IMR-90 (cell line): ENCODE data around the gene SPAST. TPM values are rescaled to one million over a fixed set of nuclear protein-coding genes. Genes with fewer than 3 reads are reported as not detected.
A peak's percentile ranks its signal among the peaks of the same experiment; 100 is the strongest.

Experiments used
- ATAC-seq: fragments of 200-7000 bp; cut with Tn5 transposase; 2 replicates; pipeline ENCODE4 v1.9.1; 2020; ENCODE audit warnings: low read depth, mild to moderate bottlenecking, moderate library complexity
- BruUV-seq: library from RNA; stranded (reverse); fragments of 400-500 nt; replicated peaks from 2 replicates; lab custom pipeline; 2021; lab: Mats Ljungman, UMichigan
- CTCF ChIA-PET: fragments of 300-600 bp; formaldehyde crosslinking; extraction: SDS; loops from one replicate; lab custom pipeline; 2021; ENCODE audit warnings: antibody characterized with exemption; lab: Yijun Ruan, JAX
- POLR2A ChIA-PET: fragments of 300-600 bp; sonication (Branson Sonifier 250); formaldehyde crosslinking; loops from one replicate; lab custom pipeline; 2022; ENCODE audit warnings: antibody characterized with exemption; ENCODE audit not compliant: unreplicated experiment; lab: Charles Lee
- DNase-seq: peaks from one replicate; pipeline ENCODE4 v3.0.0; 2013
- H2AFZ ChIP-seq: replicated peaks from 2 replicates; pipeline ENCODE3; 2013; ENCODE audit warnings: low read length, mild to moderate bottlenecking; ENCODE audit not compliant: poor library complexity
- H2AK5ac ChIP-seq: 2 replicates; pipeline ENCODE4 v1.6.1; 2013; ENCODE audit warnings: low read depth, low read length, inconsistent platforms
- H2AK9ac ChIP-seq: replicated peaks from 2 replicates; pipeline ENCODE3; 2013; ENCODE audit warnings: mild to moderate bottlenecking, low read depth, low read length, moderate library complexity; ENCODE audit not compliant: poor library complexity
- H2BK120ac ChIP-seq: 2 replicates; pipeline ENCODE4 v1.6.1; 2013; ENCODE audit warnings: low read depth, low read length, inconsistent platforms
- H2BK15ac ChIP-seq: 3 replicates; pipeline ENCODE4 v1.6.1; 2013; ENCODE audit warnings: low read depth, low read length, inconsistent platforms
- H2BK20ac ChIP-seq: 2 replicates; pipeline ENCODE4 v1.6.1; 2013; ENCODE audit warnings: low read depth, mild to moderate bottlenecking, inconsistent platforms, low read length, moderate library complexity
- H2BK5ac ChIP-seq: 2 replicates; pipeline ENCODE4 v1.6.1; 2013; ENCODE audit warnings: mild to moderate bottlenecking, low read depth, low read length, inconsistent platforms; ENCODE audit not compliant: poor library complexity, severe bottlenecking
- H3K14ac ChIP-seq: replicated peaks from 2 replicates; pipeline ENCODE4 v1.6.1; 2013; ENCODE audit warnings: low read depth, low read length, inconsistent platforms
- H3K18ac ChIP-seq: 2 replicates; pipeline ENCODE4 v1.6.1; 2013; ENCODE audit warnings: low read depth, low read length, control low read depth
- H3K23ac ChIP-seq: 2 replicates; pipeline ENCODE4 v1.6.1; 2013; ENCODE audit warnings: low read depth, low read length, inconsistent platforms
- H3K27ac ChIP-seq: 2 replicates; pipeline ENCODE4 v1.5.1; 2013; ENCODE audit warnings: mild to moderate bottlenecking, control low read depth, low read length; ENCODE audit not compliant: insufficient read depth
- H3K27me3 ChIP-seq: 2 replicates; pipeline ENCODE4 v1.6.1; 2013; ENCODE audit warnings: low read length; ENCODE audit not compliant: control insufficient read depth, insufficient read depth
- H3K36me3 ChIP-seq: 2 replicates; pipeline ENCODE4 v1.6.1; 2013; ENCODE audit warnings: low read length, mixed read lengths; ENCODE audit not compliant: control insufficient read depth, insufficient read depth
- H3K4ac ChIP-seq: 2 replicates; pipeline ENCODE4 v1.6.1; 2013; ENCODE audit warnings: low read depth, low read length, inconsistent platforms
- H3K4me1 ChIP-seq: 2 replicates; pipeline ENCODE4 v1.6.1; 2013; ENCODE audit warnings: low read length, mixed read lengths; ENCODE audit not compliant: control insufficient read depth, insufficient read depth
- H3K4me2 ChIP-seq: 2 replicates; pipeline ENCODE4 v1.6.1; 2013; ENCODE audit warnings: low read depth, mild to moderate bottlenecking, control low read depth, low read length, moderate library complexity
- H3K4me3 ChIP-seq: 2 replicates; pipeline ENCODE4 v1.5.1; 2013; ENCODE audit warnings: low read depth, mild to moderate bottlenecking, control low read depth, low read length, moderate library complexity; ENCODE audit not compliant: insufficient read depth
- H3K56ac ChIP-seq: 2 replicates; pipeline ENCODE4 v1.6.1; 2013; ENCODE audit warnings: low read length, inconsistent platforms; ENCODE audit not compliant: insufficient read depth; ENCODE audit errors: extremely low read depth
- H3K79me1 ChIP-seq, 2 experiments: 2 replicates each; pipeline ENCODE4 v1.6.1; 2013; ENCODE audit warnings: low read length in 2 of 2, inconsistent platforms in 1 of 2, low read depth in 1 of 2
- H3K9ac ChIP-seq: 2 replicates; pipeline ENCODE4 v1.6.1; 2013; ENCODE audit warnings: low read depth, low read length, control low read depth
- H3K9me1 ChIP-seq: 2 replicates; pipeline ENCODE4 v1.6.1; 2013; ENCODE audit warnings: low read length, inconsistent platforms; ENCODE audit not compliant: insufficient read depth
- H3K9me3 ChIP-seq: 2 replicates; pipeline ENCODE4 v1.6.1; 2013; ENCODE audit warnings: low read length; ENCODE audit not compliant: control insufficient read depth, insufficient read depth
- H4K20me1 ChIP-seq: 2 replicates; pipeline ENCODE4 v1.6.1; 2013; ENCODE audit warnings: low read length, inconsistent platforms; ENCODE audit not compliant: insufficient read depth
- H4K5ac ChIP-seq: 2 replicates; pipeline ENCODE4 v1.6.1; 2013; ENCODE audit warnings: mild to moderate bottlenecking, low read depth, low read length, control low read depth
- H4K8ac ChIP-seq, 2 experiments: 2 replicates each; pipeline ENCODE4 v1.6.1; 2013; ENCODE audit warnings: low read depth in 2 of 2, low read length in 2 of 2, control low read depth in 1 of 2, inconsistent platforms in 1 of 2
- H4K91ac ChIP-seq: 2 replicates; pipeline ENCODE4 v1.6.1; 2013; ENCODE audit warnings: low read depth, low read length, inconsistent platforms; ENCODE audit not compliant: insufficient read depth
- CEBPB ChIP-seq: IDR thresholded peaks from 2 replicates; pipeline ENCODE4 v1.6.1; 2012; ENCODE audit warnings: low read depth, low read length, improper control_type of control experiment
- CHD1 ChIP-seq: IDR thresholded peaks from 2 replicates; pipeline ENCODE4 v1.6.1; 2012; ENCODE audit warnings: low read depth, low read length, improper control_type of control experiment
- CTCF ChIP-seq: conservative IDR thresholded peaks from 2 replicates; pipeline ENCODE4 v1.5.1; 2012; ENCODE audit warnings: mild to moderate bottlenecking, low read depth, low read length, improper control_type of control experiment
- FOS ChIP-seq: fragments of 150-350 bp; IDR thresholded peaks from 2 replicates; pipeline ENCODE4 v1.6.1; 2016; ENCODE audit warnings: low read depth, low read length
- NFE2L2 ChIP-seq: fragments of 150-350 bp; IDR thresholded peaks from 2 replicates; pipeline ENCODE4 v1.6.1; 2016; ENCODE audit warnings: low read depth, mild to moderate bottlenecking, low read length
- POLR2A ChIP-seq: IDR thresholded peaks from 2 replicates; pipeline ENCODE4 v1.6.1; 2012; ENCODE audit warnings: mild to moderate bottlenecking, low read depth, low read length
- RAD21 ChIP-seq: IDR thresholded peaks from 2 replicates; pipeline ENCODE4 v1.6.1; 2012; ENCODE audit warnings: low read length, improper control_type of control experiment
- RCOR1 ChIP-seq: IDR thresholded peaks from 2 replicates; pipeline ENCODE4 v1.6.1; 2012; ENCODE audit warnings: mild to moderate bottlenecking, low read length, improper control_type of control experiment; ENCODE audit not compliant: insufficient replicate concordance
- RFX5 ChIP-seq: IDR thresholded peaks from 2 replicates; pipeline ENCODE4 v1.8.0; 2012; ENCODE audit warnings: low read depth, mild to moderate bottlenecking, low read length, moderate library complexity
- WGBS, 2 experiments: methylation state at CpG; one replicate each; pipeline versions ENCODE4 v1.1.5 to v1.1.7; 2013; ENCODE audit warnings: missing lambda C conversion rate in 2 of 2; ENCODE audit not compliant: insufficient read length in 1 of 2; ENCODE audit errors: extremely low coverage in 2 of 2; 5-methylcytosine and 5-hydroxymethylcytosine counted together
- dilution Hi-C: fragments of 300-500 bp; cut with HindIII; formaldehyde crosslinking; loops from one replicate; pipeline ENCODE4 v1.14.3; 2018; ENCODE audit warnings: low sequenced_read_pairs; ENCODE audit not compliant: unreplicated experiment
- in situ Hi-C: fragments of 300-500 bp; cut with MboI; formaldehyde crosslinking; loops from 3 replicates; pipeline ENCODE4 v1.14.3; 2019; ENCODE audit warnings: low sequenced_read_pairs, inconsistent platforms, mixed read lengths
- intact Hi-C: fragments of 100-400 bp; cut with micrococcal nuclease; formaldehyde crosslinking; loops from 2 replicates; pipeline ENCODE4 v1.10.0; 2022
- polyA plus RNA-seq, 3 experiments: library from polyadenylated mRNA; depleted of rRNA; stranded (reverse); fragments of >200 nt; gene quantifications; 2 replicates each; pipeline ENCODE4 v1.2.3, GENCODE V29; 2012; ENCODE audit warnings: low replicate concordance in 1 of 3
- total RNA-seq: library from RNA; depleted of rRNA; stranded (reverse); fragments of >200 nt; gene quantifications from 2 replicates; pipeline ENCODE4 v1.2.3, GENCODE V29; 2012

SPAST gene
- total and polyA plus RNA-seq, 2 of the 4 experiments (the other 2 are of a cell fraction) = 5.3 to 14.5 TPM

GRCh38 chr2:32064021-32064601 is 755 bp downstream of the SPAST start:
- Histone ChIP-seq H3K18ac (no peak overlapping the region), H2AK5ac (peak overlapping the region; percentile 15; the same call in 1 of the 2 replicates), H3K9ac (peak overlapping the region; percentile 94), H2BK20ac (no peak overlapping the region), H3K4ac (no peak overlapping the region; the same call in 1 of the 2 replicates), H3K23ac (peak overlapping the region; percentile 82), H2BK120ac (no peak overlapping the region), H3K4me3 (peak overlapping the region; percentile 58), H4K20me1 (no peaks in the 10 kb centered on the region), H2AFZ (peak overlapping the region; percentile 96), H2BK15ac (no peak overlapping the region), H3K27ac (peak overlapping the region; percentile 75), H3K4me1 (peaks cover 2% of the 10 kb centered on the region; the same call in 1 of the 2 replicates), H2BK5ac (peak overlapping the region; percentile 52), H4K8ac (peak overlapping the region in 1 of 2 experiments; percentile 53; a peak in 1 of 4 replicates), H3K4me2 (peak overlapping the region; percentile 100), H3K9me1 (no peaks in the 10 kb centered on the region; the same call in 1 of the 2 replicates), H4K91ac (peak overlapping the region; percentile 50; the same call in 1 of the 2 replicates), H3K79me1 (peaks cover 0 to 23% of the 10 kb centered on the region in 2 experiments; a peak in 2 of 4 replicates), H4K5ac (peak overlapping the region; percentile 70; the same call in 1 of the 2 replicates), H3K9me3 (no peaks in the 10 kb centered on the region), H3K36me3 (peaks cover 2% of the 10 kb centered on the region; the same call in 1 of the 2 replicates), H3K56ac (no peak overlapping the region), H3K27me3 (no peaks in the 10 kb centered on the region), H2AK9ac (peak overlapping the region; percentile 59), H3K14ac (peak overlapping the region; percentile 24; the same call in 1 of the 2 replicates)
- WGBS, 2 experiments = 0% methylated on average over 4 of the region's 40 CpGs; no CpG with 5 or more reads in 1 of the 2 experiments
- dilution Hi-C loops = no loop called here
- no peak for DNase-seq
- POLR2A ChIA-PET = no interaction called here
- in situ Hi-C loops = no loop called here
- no TSS peak for BruUV-seq
- TF ChIP-seq CHD1 = no peak
- no peak for TF ChIP-seq POLR2A
- no peak for TF ChIP-seq RAD21
- no peak for TF ChIP-seq FOS
- TF ChIP-seq RFX5 = no peak
- TF ChIP-seq RCOR1 = no peak
- TF ChIP-seq NFE2L2 = no peak
- no peak for TF ChIP-seq CTCF
- no peak for TF ChIP-seq CEBPB
- intact Hi-C loops = no loop called here
- CTCF ChIA-PET = interaction anchor here (1.1 to 1.4 kb wide), 2 partner anchors 9 to 18 kb away, joined by 3 read pairs; no protein-coding TSS in a partner anchor
- ATAC-seq = no peak
